NCI-H2107 treated with DMSO at 0.1 percent for 48 hours (cell line): ENCODE measurements around the gene ULK4.
"Not testable (repeated sequence)": the region's sequence is repeated elsewhere in the genome, so short reads cannot be mapped to it uniquely, and the experiment has no call there.

Source experiments
- DNase-seq: peaks from one replicate; lab custom pipeline; 2025; ENCODE audit not compliant: unreplicated experiment; lab: John Stamatoyannopoulos, UW

The ULK4 gene

DNA sequence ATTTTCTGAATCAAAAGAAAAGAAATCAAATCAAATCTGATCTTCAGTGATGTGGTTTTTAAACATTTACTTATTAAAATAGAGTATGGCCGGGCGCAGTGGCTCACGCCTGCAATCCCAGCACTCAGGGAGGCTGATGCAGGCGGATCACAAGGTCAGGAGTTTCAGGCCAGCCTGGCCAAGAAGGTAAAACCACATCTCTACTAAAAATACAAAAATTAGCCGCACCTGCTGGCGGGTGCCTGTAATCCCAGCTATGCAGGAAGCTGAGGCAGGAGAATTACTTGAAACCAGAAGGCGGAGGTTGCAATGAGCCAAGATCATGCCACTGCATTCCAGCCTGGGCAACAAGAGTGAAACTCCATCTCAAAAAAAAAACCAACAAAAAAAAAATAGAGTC is 169.1 kb downstream of the ULK4 start:
- DNase-seq, result no peak

DNA sequence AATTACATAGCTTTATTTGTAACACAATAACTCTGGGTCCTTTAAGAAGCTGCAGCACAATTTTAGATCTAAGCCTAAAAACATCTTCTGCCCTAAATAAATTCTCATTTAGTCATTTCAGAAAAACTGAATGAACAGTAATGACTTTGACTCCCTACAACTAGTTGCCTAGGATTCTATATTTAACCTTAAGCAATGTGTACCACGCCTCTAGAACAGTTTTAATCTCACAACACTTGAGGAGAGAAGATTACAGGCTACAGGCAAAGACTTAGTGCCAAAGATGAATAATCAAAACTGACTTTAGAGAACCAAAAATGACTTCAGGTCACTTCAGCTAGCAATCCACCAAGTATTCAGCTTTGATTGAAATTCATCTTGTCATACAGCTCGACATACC is 192.8 kb downstream of the ULK4 start:
- no peak for DNase-seq

DNA sequence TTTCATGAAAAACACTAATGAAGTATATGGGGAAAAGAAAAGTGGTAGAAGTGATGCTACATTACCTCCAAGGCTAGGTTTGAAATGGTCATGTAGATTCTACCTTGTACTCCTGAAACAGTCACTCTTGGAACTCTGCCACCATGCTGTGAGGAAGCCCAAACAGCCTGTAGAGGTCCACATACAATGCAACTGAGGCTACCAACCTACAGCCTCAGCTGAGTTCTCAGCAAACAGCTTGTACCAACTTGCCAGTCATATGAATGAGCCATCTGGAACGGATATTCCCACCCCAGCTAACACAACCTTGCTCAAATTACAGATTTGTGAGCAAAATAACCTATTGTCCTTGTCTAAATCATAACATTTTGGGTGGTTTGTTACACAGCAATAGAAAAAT is 193.5 kb downstream of the ULK4 start:
- no peak for DNase-seq

DNA sequence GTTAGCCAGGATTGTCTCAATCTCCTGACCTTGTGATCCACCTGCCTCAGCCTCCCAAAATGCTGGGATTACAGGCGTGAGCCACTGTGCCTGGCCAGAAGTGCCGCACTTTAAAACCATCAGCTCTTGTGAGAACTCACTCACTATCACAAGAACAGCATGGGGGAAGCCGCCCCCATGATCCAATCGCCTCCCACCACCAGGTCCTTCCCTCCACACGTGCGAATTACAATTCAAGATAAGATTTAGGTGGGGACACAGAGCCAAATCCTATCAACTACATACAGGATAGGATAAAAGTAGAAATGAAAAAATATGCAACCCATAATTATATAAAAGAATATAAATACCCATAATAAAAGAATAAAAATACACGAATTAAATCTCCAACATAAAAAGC is 199.0 kb downstream of the ULK4 start:
- not testable (repeated sequence) for DNase-seq

DNA sequence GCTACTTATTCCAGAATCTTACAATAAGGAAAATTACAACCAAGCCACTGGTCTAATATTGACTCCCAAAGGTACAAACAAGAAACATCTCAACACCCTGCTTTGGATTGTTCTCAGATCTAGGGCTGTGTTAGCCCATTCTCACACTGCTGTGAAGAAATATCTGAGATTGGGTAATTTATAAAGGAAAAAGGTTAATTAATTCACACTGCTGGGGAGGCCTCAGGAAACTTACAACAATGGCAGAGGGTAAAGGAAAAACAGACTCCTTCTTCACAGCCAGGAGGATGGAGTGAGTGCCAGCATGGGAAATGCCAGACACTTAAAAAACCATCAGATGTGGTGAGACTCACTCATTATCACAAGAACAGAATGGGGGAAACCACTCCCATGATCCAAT is 208.3 kb downstream of the ULK4 start:
- DNase-seq, result no peak

DNA sequence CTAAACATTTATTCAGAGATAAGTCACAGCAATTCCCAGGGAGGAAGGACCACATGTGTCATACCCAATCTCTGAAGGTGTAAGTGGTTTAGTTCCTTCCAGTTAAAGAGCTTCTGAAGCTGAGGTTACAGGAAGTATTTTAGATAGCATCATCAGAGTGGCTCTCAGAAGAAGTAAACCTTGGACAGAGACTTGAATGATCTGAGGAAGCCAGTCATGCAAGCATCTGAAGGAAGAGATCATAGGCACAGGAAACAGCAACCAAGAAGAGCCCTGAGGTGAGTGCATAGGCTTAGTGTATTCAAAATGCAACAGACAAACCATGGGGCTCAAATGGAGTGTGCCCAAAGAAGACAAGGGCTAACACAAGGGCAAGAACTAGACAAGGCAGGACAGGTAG is 210.3 kb downstream of the ULK4 start:
- DNase-seq, result no peak

DNA sequence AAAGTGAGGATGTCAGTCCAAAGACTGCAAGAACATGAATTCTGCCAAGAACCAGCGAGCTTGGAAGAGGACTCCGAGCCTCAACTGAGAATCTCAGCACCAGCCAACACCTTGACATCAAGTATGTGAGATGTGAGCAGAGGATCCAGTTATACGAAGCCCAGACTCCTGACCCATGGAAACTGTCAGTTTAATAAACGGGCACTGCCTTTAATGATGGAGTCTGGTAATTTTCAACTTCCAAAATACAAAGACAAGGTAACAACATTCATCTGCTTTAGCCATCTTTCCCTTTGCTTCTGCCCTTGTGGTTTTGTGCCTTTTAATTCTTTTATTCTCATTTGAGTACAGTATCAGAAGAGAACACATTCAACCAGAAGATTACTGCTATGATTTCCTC is 211.9 kb downstream of the ULK4 start:
- DNase-seq, result no peak

DNA sequence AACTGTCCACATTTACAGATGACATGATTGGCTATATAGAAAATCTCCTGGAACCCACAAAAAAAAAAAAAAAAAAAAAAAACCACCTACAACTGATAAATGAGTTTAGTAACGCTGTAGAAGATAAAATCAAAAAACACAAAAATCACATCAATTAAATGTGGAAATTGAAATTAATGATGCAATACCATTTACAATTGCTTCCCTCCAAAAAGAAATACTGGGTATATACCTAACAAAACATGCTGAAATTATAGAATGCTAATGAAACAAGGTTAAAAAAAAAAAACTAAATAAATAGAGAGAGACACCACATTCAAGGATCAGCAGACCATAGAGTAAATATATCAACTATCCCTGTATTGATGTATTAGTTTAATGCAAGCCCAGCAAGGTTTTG is 215.7 kb downstream of the ULK4 start:
- DNase-seq, result no peak

DNA sequence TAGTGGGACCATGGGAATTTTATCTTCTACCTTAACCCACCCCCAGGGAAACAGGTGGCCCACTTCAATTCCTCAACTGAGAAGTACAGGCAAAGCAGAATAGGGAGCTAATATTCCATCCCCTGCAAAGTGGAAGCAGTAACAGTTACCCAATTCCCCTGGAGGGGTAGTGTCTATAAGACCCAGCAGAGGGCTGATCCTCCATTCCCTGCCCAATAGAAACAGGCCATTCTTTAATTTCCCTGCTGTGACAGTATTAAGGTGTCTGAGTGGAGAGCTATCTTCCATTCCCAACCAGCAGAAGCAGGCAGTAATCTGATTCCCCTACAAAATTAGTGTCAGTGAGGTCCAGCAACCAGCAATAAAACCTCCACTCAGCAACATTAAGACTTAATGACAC is 219.8 kb downstream of the ULK4 start:
- DNase-seq, result no peak

DNA sequence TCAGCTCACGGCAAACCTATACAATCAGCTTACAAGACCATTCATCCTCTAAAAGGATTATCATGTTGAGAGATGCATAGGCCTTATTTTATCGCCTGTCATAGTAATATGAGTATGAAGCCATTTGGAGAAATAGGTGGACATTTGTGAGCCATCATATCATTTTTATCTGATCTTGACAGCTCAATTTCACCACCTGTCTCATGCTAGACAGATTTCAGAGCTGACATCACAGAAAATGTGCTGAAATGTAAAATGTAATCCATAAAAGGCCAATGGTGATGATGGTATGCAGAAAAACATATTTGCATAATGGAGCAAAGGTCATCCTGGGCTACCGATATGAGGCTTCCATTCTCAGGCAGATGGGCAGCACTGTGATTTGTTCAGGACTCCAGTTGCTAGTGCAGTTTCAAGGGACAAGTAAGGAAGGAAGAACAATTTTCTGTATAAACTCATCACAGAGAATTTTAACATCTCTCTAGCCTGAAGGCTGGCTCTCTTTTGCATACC is 221.5 kb downstream of the ULK4 start:
- DNase-seq, result no peak

DNA sequence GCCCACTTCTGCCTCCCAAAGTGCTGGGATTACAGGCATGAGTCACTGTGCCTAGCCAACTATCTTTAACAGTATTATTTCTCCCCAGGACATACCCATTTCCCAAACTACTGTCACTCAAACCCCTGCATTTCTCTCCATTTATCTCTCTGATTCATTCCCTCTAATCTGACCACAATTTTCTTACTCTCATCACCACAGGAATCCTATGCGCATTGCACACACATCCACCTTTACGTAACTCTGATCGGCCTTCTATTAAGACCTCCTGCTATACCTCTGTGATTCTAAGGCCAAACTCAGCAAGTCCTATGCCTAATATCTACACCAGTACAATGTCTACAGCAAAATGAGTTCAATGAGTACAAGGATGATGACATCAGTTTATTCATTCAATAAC is 235.0 kb downstream of the ULK4 start:
- DNase-seq, result no peak

DNA sequence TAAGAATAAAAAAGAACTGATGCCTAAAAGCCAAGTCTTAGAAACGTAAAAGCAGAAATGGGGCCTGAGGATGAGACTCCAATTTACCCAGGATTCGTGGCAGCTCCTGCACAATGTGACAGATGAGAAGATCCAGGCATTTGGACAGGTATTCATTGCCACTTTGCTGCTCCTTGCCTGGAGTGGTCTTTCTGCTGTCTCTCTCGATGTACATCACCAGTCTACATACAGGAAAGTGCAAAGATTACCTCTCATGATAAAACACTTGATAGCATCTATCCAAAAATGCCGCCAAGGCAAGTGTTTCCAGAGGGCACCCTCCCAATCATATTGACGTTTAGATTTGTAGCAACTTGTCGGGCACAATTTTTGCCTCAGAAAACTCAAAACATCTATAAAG is 244.3 kb downstream of the ULK4 start:
- no peak for DNase-seq

DNA sequence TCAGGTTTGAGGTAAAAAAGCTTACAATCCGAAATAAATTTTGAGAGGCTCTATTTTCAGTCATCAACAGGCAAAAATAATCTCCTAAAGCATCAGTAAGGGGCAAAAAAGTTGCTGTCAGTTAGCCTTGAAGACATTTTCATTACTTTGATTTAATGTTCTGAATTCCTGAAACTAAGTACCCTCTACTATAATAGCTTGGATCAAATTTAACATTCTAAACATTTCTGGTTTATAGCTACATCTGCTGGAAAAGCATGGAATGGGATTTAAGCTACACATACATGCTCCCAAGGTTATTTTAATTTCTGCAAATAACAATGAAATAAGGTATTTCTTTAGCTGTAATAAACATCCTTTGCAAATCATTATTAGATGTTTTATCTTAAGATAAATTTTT is 245.4 kb downstream of the ULK4 start:
- peak; percentile 4 for DNase-seq

DNA sequence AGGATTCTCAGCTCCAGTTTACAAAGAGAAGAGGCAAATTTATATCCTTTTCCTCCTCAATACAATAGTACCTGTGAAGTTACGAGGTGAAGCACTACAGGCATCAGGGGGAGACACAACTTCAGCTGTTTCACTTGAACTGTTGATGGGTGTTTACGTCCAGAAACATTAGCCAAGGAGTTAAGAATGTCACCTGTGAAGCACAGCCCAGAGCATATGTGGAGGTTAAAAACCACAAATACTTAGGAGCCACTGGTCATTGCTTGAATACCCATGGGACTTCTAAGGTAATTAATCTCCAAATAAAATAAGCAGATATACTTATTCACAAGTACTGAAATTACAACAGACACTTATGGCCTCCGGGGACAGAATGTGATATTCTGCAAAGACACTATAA is 246.5 kb downstream of the ULK4 start:
- DNase-seq, result no peak

DNA sequence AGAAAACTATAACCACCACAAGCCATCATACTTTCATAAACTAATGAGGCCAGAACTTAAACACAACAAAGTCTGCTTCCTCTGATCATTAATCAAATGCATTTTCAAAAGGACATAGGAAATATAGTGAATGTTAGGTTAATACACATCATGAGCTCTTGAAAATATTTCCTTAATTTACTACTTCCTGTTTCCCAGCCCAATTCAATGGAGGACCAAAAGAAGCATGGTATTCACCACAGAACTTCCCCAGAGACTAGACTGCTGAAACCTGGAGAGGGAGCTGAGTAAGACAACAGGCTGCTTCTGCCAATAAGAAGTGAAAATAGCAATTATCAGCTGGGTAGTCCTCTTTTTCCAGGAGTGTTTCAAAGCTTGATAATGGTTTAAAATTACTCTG is 250.3 kb downstream of the ULK4 start:
- no peak for DNase-seq

DNA sequence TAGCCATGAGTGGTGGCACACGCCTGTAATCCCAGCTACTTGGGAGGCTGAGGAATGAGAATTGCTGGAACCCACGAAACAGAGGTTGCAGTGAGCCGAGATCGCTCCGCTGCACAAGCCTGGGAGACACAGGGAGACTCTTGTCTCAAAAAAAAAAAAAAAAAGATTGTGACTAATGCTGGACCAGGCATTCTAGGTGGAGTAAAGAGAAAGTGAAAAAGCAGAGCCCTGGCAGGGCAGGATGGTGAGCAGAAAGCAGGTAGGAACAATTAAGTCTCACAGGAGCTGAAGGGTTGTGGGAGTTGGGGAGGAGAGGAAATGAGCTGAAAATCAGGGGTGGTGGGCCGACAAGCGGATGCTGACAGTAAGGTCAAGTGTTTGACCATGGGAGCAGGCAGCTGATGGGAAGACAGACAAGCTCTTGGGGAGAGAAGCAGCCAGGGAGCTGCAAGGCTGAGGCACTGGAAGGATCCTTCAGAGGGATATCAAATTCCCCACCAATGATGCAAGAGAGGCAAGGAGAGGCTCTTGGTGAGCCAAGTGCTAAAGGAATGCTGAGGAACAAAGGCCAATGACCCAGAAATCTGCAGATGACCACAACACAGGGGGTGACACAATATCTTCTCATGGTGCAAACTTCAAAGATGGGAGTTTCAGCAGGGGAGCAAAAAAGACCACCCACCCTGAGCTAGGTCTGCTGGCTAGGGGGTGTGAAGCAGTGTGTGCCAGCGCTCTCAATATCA is 251.1 kb downstream of the ULK4 start:
- no peak for DNase-seq

DNA sequence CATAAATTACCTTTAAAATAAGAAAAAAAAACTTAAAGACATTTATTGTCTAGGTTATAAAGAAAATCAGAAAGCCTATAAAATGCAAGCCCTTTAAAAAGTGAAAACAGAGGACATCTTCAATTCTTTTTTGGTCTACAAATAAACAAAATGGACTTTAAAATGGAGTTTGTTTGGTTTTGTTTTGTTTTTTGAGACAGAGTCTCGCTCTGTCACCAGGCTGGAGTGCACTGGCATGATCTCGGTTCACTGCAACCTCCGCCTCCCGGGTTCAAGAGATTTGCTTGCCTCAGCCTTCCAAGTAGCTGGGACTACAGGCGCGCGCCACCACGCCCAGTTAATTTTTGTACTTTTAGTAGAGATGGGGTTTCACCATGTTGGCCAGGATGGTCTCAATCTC is 252.7 kb downstream of the ULK4 start:
- DNase-seq, result not testable (repeated sequence)

DNA sequence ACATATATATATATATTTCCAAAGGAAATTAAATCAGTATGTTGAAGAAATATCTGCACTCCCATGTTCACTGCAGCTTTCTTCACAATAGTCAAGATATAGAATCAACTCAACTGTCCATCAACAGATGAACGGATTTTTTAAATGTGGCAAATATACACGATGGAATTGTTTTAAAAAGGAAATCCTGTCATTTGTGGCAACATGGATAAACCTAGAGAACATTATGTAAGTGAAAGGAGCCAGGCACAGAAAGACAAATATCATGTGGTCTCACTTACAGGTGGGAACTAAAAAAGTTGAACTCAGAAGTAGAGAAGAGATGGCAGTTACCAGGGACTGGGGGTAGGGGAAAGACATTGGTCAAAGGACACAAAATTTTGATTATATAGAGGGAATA is 253.7 kb downstream of the ULK4 start:
- DNase-seq, result no peak

DNA sequence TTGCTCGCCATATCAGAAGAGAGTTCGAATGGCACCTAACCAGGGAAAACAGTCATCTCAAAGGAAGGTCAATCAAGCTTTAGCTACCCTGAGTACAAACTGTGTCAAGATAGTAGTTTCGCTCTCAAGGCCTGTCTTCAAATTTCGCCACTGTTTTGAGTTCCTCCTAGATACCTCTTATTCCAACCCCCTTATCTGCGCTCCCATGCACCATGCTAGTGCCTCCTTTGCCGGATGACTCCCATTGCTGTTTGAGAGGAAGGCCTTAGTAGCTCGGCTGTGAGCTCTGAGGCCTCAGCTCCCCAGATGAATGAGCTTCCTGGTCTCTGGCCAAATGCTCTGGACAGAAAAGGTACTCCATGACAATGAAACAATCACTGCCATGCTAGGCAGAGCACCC is 256.0 kb downstream of the ULK4 start:
- DNase-seq, result no peak

DNA sequence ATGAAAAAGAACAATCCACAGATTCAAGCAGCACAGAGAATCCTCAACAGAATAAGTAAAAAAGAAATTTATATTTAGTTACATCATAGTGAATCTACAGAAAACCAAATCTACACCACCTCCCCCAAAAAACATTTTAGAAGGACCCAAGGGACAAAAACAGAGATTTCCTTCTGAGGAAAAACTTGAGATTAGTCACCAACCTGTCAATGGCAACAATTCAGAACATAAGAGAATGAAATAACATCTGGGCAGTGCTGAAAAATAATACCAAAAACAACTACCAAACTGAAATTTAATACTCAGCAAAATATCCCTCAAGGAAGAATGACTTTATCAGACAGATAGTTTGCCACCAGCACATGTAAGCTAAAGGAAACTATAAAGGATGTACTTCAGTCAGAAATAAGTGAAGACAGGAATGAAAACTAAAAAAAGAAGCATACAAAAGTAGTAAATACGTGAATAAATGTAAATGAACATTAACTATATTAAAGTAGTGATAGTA is 260.7 kb downstream of the ULK4 start:
- no peak for DNase-seq

DNA sequence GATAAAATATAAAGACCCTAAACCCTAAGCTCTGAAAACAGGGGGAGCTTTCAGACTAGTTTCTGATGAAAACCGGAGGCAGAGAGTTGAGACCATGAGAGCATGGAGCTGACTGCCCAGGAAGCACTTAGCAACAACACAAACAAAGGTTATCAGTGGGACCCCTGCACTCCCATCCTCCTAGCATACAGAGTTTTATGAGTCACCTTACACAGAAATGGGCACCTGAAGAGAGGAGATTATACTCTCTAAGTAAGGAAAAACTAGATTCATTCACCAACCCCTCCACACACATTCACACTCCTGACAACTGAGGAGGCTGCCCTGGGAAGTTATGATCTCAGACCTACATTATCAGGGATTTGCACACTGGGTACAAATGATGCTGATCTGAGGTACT is 261.7 kb downstream of the ULK4 start:
- DNase-seq, result no peak

DNA sequence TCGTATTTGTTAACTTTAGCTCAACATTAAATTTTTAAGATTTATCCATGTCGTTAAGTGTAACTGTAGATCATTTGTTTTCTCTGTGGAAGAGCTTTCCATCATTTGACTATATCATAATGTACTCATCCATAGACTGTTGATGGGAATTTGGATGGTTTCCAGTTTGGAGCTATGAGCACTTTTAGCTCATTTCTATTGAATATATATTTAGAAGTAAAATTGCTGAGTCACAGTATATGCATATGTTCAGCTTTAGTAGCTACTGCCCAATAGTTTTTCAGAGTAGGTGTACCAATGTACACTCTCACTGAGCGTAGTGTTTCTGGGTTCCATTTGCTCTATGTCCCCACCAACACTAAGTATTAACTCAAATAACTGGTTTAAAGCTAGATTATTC is 263.0 kb downstream of the ULK4 start:
- no peak for DNase-seq

DNA sequence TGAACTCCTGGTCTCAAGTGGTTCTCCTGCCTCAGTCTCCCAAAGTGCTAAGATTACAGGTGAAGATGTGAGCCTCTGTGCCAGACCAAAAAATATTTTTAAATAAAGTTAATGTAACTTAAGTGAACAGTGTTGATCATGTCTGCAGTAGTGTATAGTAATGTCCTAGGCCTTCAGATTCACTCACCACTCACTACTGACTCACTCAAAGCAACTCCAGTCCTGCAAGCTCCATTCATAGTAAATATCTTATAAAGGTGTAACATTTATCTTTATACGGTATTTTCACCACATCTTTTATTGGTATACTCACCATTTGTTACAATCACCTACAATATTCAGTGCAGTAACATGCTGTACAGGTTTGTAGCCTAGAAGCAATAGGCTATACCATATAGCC is 264.2 kb downstream of the ULK4 start:
- DNase-seq, result no peak
